ENCODE measurements around the gene HSD11B1.

Gene HSD11B1

DNA sequence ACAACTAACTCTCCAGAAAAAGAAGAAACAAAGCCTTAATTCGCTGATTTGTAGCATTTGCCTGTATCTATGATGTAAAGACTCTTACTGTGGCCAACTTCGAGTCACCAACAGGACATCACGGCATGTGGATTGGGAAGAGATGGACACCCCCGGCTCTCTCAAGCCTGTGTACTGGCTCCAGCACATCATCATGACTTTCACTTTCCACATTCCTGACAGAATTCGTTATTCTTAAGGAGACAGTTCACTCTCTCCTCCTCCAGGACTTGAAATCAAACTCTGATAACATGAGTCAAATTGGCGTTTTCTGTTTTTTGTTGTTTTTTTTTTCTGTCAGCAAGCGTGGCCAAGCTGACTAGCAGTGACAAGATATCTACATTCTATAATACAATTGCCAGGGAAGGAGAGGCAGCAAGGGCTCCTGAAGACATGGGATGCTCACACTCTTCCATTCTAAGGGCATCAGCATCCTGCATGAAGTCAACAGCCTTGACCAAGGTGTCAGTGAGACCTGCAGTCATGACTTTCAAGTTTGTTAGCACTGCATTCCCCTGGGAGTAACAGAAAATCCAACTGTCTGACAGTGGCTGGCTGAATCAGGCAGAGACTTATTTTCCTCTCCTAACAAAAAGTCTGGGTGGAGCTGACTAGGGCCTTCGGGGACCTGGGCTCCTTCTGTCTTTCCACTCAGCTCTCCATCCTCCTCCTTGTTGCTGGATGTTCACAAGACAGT is 37.9 kb downstream of the HSD11B1 start:
- TF ChIP-seq CTCF (IDR thresholded peaks at IDR 0.05): no peak
- Histone ChIP-seq H3K27ac (peak overlapping the region in 1 of 2 donors; percentile 66), H3K4me3 (peak overlapping the region; percentile 54)
- DNase-seq (ENCODE audit: low spot score): no peak

DNA sequence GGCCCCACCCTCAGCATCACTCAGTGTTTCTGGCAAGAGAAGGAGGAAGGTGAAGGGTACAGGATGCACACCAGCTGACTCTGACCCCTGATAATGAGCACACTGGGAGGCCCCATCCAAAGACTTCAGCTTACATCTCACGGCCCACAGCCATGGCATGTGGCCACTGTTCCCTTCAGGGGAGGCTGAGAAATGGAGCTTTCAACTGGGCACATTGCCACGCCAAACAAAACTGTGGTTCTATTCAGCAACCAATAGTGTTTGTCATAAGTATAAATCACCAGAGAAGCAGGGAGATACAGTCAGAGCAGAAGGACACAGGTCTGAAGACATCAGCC is 38.5 kb downstream of the HSD11B1 start:
- DNase-seq (ENCODE audit: low spot score): peak; percentile 78

GRCh38 chr1:209746451-209747165 is 42.0 kb downstream of the HSD11B1 start:
- DNase-seq (ENCODE audit: low spot score): no peak
- no peak overlapping the region for H3K4me3 ChIP-seq
- TF ChIP-seq CTCF (IDR thresholded peaks at IDR 0.05): no peak
- no peak overlapping the region for H3K27ac ChIP-seq

More for the DNA sequence above, 38.5 kb downstream of the HSD11B1 start:
- Histone ChIP-seq H3K27ac (peak overlapping the region in 1 of 2 donors; percentile 66), H3K4me3 (no peak overlapping the region)
- no peak for TF ChIP-seq CTCF (IDR thresholded peaks at IDR 0.05)

GRCh38 chr1:209747580-209748262 is 43.1 kb downstream of the HSD11B1 start:
- TF ChIP-seq CTCF (IDR thresholded peaks at IDR 0.05): peak; percentile 93
- DNase-seq (ENCODE audit: low spot score): peak; percentile 91
- peak overlapping the region; percentile 54 for H3K4me3 ChIP-seq
- H3K27ac ChIP-seq: peak overlapping the region; percentile 6 to 16

DNA sequence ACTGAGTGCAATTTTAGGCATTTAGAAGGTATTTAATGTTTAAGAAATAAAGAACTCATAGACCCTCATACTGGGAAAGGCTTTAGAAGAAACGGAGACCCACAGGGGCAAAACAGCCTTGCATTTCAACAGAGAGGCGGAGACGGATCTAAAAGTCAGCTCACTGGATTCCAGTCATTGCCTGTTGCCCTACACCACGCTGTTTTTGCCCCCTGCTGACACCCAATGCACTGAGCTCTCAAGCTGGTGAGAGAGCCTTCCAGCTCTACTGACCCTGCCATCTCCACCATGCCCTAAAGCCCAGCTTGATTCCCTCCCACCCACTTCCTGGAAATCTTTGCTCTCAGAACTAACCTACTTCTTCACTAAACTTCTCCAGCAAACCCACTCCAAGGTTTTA is 44.0 kb downstream of the HSD11B1 start:
- no peak for DNase-seq (ENCODE audit: low spot score)

GRCh38 chr1:209749205-209749604 is 44.6 kb downstream of the HSD11B1 start:
- no peak for TF ChIP-seq CTCF (IDR thresholded peaks at IDR 0.05)
- Histone ChIP-seq H3K27ac (no peak overlapping the region), H3K4me3 (no peak overlapping the region)
- DNase-seq (ENCODE audit: low spot score): no peak

More for the DNA sequence above, 44.0 kb downstream of the HSD11B1 start:
- TF ChIP-seq CTCF (IDR thresholded peaks at IDR 0.05): no peak
- H3K27ac ChIP-seq: no peak overlapping the region
- H3K4me3 ChIP-seq: no peak overlapping the region
